Measurements from ENCODE around the gene PLIN5. TPM values are rescaled to one million over a fixed set of nuclear protein-coding genes. Genes with fewer than 3 reads are reported as not detected.

PLIN5 gene
- total and polyA plus RNA-seq, 4 donors, result 13.3 to 83.8 (median 56.6) TPM

- TF ChIP-seq ZBTB33 (IDR thresholded peaks at IDR 0.05), result no peak
- TF ChIP-seq SP1 (IDR thresholded peaks at IDR 0.05), result no peak
- TF ChIP-seq MAX (IDR thresholded peaks at IDR 0.05), result no peak
- TF ChIP-seq RXRA (IDR thresholded peaks at IDR 0.05), result no peak
- TF ChIP-seq FOXA1 (IDR thresholded peaks at IDR 0.05), result no peak
- TF ChIP-seq JUND (IDR thresholded peaks at IDR 0.05), result no peak
- TF ChIP-seq REST (IDR thresholded peaks at IDR 0.05), result no peak
- no peak for TF ChIP-seq EGR1 (IDR thresholded peaks at IDR 0.05; ENCODE audit: low read depth in 2 of 2)
- no peak for TF ChIP-seq HNF4A (conservative IDR thresholded peaks at IDR 0.05)
- TF ChIP-seq TAF1 (conservative IDR thresholded peaks at IDR 0.05), result no peak
- TF ChIP-seq NR2F2 (IDR thresholded peaks at IDR 0.05), result no peak
- TF ChIP-seq GABPA (IDR thresholded peaks at IDR 0.05 in 1 of 2, conservative IDR thresholded peaks at IDR 0.05 in 1 of 2), result no peak
These were observed 46.5 kb downstream of the PLIN5 start for GRCh38 chr19:4488496-4488895.

GRCh38 chr19:4487572-4487971 lies 47.5 kb downstream of the PLIN5 start:
- H3K27me3 ChIP-seq (ENCODE audit: control insufficient read depth in 4 of 4, insufficient read depth in 4 of 4, low read length in 3 of 4), result no peaks in the 10 kb centered on the region
- H3K9me3 ChIP-seq (ENCODE audit: control insufficient read depth in 4 of 4, low read length in 3 of 4), result no peaks in the 10 kb centered on the region
- peaks cover 3 to 30% (median 5%) of the 10 kb centered on the region in 4 donors for H3K36me3 ChIP-seq (ENCODE audit: control insufficient read depth in 4 of 4, insufficient read depth in 3 of 4, low read depth in 1 of 4, low read length in 3 of 4)
- no peak overlapping the region for H3K9ac ChIP-seq (ENCODE audit: low read depth in 1 of 2, low read length in 2 of 2)
- no peak for DNase-seq (ENCODE audit: low spot score)
- no peak overlapping the region for H3K27ac ChIP-seq (ENCODE audit: low read depth in 1 of 2, low read length in 2 of 2)
- H3K4me1 ChIP-seq (ENCODE audit: control insufficient read depth in 4 of 4, insufficient read depth in 4 of 4, low read length in 3 of 4), result no peaks in the 10 kb centered on the region
- TF ChIP-seq ZBTB33 (IDR thresholded peaks at IDR 0.05) (no peak), HNF4G (IDR thresholded peaks at IDR 0.05) (no peak), FOXA1 (IDR thresholded peaks at IDR 0.05) (no peak), JUND (IDR thresholded peaks at IDR 0.05) (no peak), MAX (IDR thresholded peaks at IDR 0.05) (no peak), NR2F2 (IDR thresholded peaks at IDR 0.05) (no peak), YY1 (IDR thresholded peaks at IDR 0.05) (no peak), RXRA (IDR thresholded peaks at IDR 0.05) (no peak)
- WGBS, result 90% methylated on average over 11 of the region's 11 CpGs
- no peak overlapping the region for H3K4me3 ChIP-seq (ENCODE audit: low read depth in 1 of 3, low read length in 3 of 3)

More at GRCh38 chr19:4488496-4488895, 46.5 kb downstream of the PLIN5 start:
- no peaks in the 10 kb centered on the region for H3K27me3 ChIP-seq (ENCODE audit: control insufficient read depth in 4 of 4, insufficient read depth in 4 of 4, low read length in 3 of 4)
- WGBS, result 95% methylated on average over 29 of the region's 29 CpGs
- H3K4me3 ChIP-seq (ENCODE audit: low read depth in 1 of 3, low read length in 3 of 3), result no peak overlapping the region
- H3K4me1 ChIP-seq (ENCODE audit: control insufficient read depth in 4 of 4, insufficient read depth in 4 of 4, low read length in 3 of 4), result no peaks in the 10 kb centered on the region
- no peak for DNase-seq (ENCODE audit: low spot score)
- H3K9me3 ChIP-seq (ENCODE audit: control insufficient read depth in 4 of 4, low read length in 3 of 4), result no peaks in the 10 kb centered on the region
- no peak overlapping the region for H3K27ac ChIP-seq (ENCODE audit: low read depth in 1 of 2, low read length in 2 of 2)
- peaks cover 2 to 23% (median 5%) of the 10 kb centered on the region in 4 donors for H3K36me3 ChIP-seq (ENCODE audit: control insufficient read depth in 4 of 4, insufficient read depth in 3 of 4, low read depth in 1 of 4, low read length in 3 of 4)
- H3K9ac ChIP-seq (ENCODE audit: low read depth in 1 of 2, low read length in 2 of 2), result no peak overlapping the region

Measured in liver (tissue), 9 donors.